Left colon (tissue), 2 donors: Measurements from ENCODE around the gene KLF5. TPM values are rescaled to one million over a fixed set of nuclear protein-coding genes. Genes with fewer than 3 reads are reported as not detected.
"Not testable (repeated sequence)": the region's sequence is repeated elsewhere in the genome, so short reads cannot be mapped to it uniquely, and the experiment has no call there.

Experiments
- ATAC-seq: fragments of 200-7000 bp; cut with Tn5 transposase; one replicate; pipeline ENCODE4 v1.9.1; 2020; ENCODE audit warnings: mild to moderate bottlenecking, moderate library complexity
- DNase-seq, 2 donors: peaks; one replicate each; pipeline ENCODE4 v3.0.0-alpha.2; 2020
- intact Hi-C, 2 donors: fragments of 100-400 bp; cut with DNase I in 1 of 2; cut with micrococcal nuclease in 1 of 2; formaldehyde crosslinking; loops; one replicate each; pipeline versions ENCODE4 v1.11.2 to v1.14.0; 2022; cut with DNase I, micrococcal nuclease
- total RNA-seq, 2 donors: library from RNA; stranded (reverse); fragmentation: NEBNext Ultra II Directional; extraction: Animal tissue kit (Norgen Biotek cat#: 25700); gene quantifications; one replicate each; pipeline ENCODE4 v1.2.1, GENCODE V29; 2021
- donor health status: DM: no; HTN: no; CAD: no.
- donor health status: DM: yes; HTN: yes; CAD: no.

KLF5 gene
- total RNA-seq, 2 donors from 2014 or later, result 361 to 365 TPM

GRCh38 chr13:73075954-73076353 is 17.1 kb downstream of the KLF5 start:
- no peak for DNase-seq
- ATAC-seq, result no peak
- intact Hi-C loops, result no loop called here

DNA sequence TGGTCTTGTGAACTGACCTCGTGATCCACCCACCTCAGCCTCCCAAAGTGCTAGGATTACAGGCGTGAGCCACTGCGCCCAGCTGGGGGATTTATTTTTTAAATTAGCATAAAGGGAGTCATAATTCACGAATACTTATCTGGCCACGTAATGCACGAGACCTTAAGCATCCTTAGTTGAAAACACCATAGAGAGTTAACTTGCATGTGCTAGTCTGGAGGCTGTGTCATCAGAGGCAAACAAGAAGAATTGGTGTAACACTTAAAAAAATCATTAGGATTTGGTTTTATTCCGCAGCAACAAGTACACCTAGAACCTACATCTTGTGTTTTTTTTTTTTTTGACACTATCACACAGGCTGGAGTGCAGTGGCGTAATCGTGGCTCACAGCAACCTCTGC is 19.1 kb downstream of the KLF5 start:
- intact Hi-C loops, result no loop called here
- ATAC-seq (peak; percentile 5), DNase-seq (no peak)

DNA sequence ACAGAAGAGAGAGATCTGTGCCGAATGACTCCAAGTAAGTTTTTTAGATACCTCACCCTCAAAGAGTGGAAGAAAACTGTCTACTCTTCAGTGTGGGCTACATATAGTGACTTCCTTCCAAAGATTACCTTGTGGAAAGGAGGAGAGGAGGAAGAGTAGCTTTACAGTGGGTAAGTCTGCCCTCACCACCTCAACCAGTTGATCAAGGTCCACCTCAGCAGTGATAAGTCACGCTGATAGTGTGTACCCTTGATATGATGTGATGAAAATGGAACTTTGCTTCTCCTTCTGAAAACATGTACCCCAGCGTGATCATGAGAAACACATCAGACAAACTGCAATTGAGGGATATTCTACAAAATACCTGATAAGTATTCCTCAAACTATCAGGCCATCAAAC is 20.6 kb downstream of the KLF5 start:
- peak; percentile 64 for ATAC-seq
- intact Hi-C loops, result no loop called here
- DNase-seq, result no peak

- no peak for DNase-seq
- intact Hi-C loops, result no loop called here
- peak; percentile 16 for ATAC-seq
These were observed 22.6 kb downstream of the KLF5 start for GRCh38 chr13:73081256-73081915.

DNA sequence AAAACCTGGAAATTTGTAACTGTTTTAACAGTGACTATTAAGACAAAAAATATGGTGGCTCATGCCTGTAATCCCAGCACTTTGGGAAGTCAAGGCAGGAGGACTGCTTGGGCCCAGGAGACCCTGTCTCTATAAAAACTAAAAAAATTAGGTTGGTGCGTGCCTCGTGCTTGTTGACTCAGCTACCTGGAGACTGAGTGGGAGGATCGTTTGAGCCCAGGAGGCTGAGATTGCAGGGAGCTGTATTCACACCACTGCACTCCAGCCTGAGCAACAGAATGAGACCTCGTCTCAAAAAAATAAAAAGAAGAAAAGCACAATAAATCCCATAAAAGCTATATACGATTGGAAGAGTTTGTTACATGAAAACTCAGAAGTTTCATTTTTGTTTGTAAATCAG is 23.7 kb downstream of the KLF5 start:
- no peak for ATAC-seq
- intact Hi-C loops, result no loop called here
- DNase-seq, result no peak

- intact Hi-C loops, result no loop called here
- no peak for DNase-seq
These were observed 24.1 kb downstream of the KLF5 start for GRCh38 chr13:73082895-73083294.

GRCh38 chr13:73088332-73088935 is 29.6 kb downstream of the KLF5 start:
- ATAC-seq, result no peak
- DNase-seq, result no peak
- intact Hi-C loops, result no loop called here

More at GRCh38 chr13:73082895-73083294, 24.1 kb downstream of the KLF5 start:
- ATAC-seq, result no peak

- no peak for ATAC-seq
- DNase-seq, result no peak
- intact Hi-C loops, result no loop called here
These were observed 30.4 kb downstream of the KLF5 start for GRCh38 chr13:73089213-73089612.

GRCh38 chr13:73090116-73090822 is 31.5 kb downstream of the KLF5 start:
- intact Hi-C loops, result no loop called here
- DNase-seq (peak; percentile 52 to 78), ATAC-seq (peak; percentile 98)

DNA sequence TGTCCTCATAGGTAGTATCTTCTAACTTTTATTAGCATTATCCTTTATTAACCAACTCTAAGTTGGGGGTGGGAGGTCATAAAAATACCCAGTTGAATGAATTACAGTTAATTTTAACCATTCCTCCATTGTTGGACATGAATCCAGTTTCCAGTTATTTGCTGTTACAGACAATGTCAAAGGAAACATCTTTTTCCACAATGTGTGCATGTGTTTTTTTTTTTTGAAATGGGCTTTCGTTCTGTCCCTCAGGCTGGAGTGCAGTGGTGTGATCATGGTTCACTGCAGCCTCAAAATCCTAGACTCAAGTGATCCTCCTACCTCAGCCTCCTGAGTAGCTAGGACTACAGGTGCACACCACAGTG is 32.0 kb downstream of the KLF5 start:
- no peak for DNase-seq

DNA sequence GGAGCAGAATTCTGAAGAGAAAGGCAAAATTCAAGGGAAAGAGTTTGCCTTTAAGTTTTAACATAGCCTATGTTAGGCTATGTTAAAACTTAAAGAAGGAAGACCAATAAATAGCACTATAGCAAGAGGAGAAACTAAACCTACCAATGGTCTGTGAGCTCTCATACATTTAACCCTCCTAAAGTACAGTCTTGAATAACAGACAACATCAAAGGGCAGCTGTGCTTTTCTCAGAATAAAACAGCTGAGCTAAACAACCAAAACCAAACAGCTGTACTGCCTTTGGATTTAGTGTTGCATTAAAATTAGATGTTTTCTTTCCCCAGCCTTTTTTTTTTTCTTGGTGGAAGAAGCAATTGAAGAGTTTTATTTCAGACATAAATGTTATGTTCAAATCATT is 34.0 kb downstream of the KLF5 start:
- intact Hi-C loops, result no loop called here
- DNase-seq (no peak), ATAC-seq (no peak)

More for the DNA sequence above, 32.0 kb downstream of the KLF5 start:
- intact Hi-C loops, result no loop called here
- ATAC-seq, result no peak

GRCh38 chr13:73096173-73096572 is 37.4 kb downstream of the KLF5 start:
- no peak for ATAC-seq
- DNase-seq, result no peak
- intact Hi-C loops, result no loop called here

DNA sequence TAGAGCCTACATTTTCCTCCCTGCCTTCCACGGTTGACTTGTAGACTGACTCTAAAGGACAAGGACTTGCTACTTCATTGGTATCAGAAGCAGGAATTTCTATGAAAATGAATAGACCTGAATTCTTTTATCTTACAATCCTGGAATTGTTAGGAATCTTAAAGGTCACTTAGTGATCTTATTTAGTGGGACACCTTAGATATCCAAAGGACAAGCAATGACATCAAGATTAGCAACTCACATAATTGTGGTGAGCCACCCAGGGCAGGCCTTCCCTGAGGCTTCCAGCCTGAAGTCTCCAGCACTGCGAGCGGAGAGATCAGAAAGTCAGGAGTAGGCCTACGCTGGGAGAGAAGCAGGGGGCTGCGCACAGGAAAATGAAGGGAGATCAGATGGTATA is 37.8 kb downstream of the KLF5 start:
- no peak for ATAC-seq
- intact Hi-C loops, result no loop called here
- DNase-seq, result no peak

GRCh38 chr13:73100781-73101180 is 42.0 kb downstream of the KLF5 start:
- DNase-seq, intact Hi-C loops, ATAC-seq: not testable (repeated sequence)

- intact Hi-C loops, result no loop called here
- ATAC-seq, result no peak
- no peak for DNase-seq
These were observed 42.7 kb downstream of the KLF5 start for GRCh38 chr13:73101351-73102007.

GRCh38 chr13:73103238-73103637 is 44.4 kb downstream of the KLF5 start:
- intact Hi-C loops, result no loop called here
- DNase-seq (no peak), ATAC-seq (no peak)

- ATAC-seq (peak; percentile 49), DNase-seq (no peak)
- intact Hi-C loops, result no loop called here
These were observed 47.8 kb downstream of the KLF5 start for GRCh38 chr13:73106513-73107178.

- ATAC-seq, result no peak
- intact Hi-C loops, result no loop called here
- no peak for DNase-seq
These were observed 48.7 kb downstream of the KLF5 start for GRCh38 chr13:73107481-73107880.

GRCh38 chr13:73107970-73108369 is 49.2 kb downstream of the KLF5 start:
- intact Hi-C loops, result no loop called here
- DNase-seq (no peak), ATAC-seq (no peak)
